Measurements from ENCODE around the gene KRT71. TPM values are rescaled to one million over a fixed set of nuclear protein-coding genes. Genes with fewer than 3 reads are reported as not detected.
A peak's percentile ranks its signal among the peaks of the same experiment; 100 is the strongest.

Gene KRT71
- total and polyA plus RNA-seq, 4 donors = 0.06 to 0.35 (median 0.33) TPM; not detected in 1

DNA sequence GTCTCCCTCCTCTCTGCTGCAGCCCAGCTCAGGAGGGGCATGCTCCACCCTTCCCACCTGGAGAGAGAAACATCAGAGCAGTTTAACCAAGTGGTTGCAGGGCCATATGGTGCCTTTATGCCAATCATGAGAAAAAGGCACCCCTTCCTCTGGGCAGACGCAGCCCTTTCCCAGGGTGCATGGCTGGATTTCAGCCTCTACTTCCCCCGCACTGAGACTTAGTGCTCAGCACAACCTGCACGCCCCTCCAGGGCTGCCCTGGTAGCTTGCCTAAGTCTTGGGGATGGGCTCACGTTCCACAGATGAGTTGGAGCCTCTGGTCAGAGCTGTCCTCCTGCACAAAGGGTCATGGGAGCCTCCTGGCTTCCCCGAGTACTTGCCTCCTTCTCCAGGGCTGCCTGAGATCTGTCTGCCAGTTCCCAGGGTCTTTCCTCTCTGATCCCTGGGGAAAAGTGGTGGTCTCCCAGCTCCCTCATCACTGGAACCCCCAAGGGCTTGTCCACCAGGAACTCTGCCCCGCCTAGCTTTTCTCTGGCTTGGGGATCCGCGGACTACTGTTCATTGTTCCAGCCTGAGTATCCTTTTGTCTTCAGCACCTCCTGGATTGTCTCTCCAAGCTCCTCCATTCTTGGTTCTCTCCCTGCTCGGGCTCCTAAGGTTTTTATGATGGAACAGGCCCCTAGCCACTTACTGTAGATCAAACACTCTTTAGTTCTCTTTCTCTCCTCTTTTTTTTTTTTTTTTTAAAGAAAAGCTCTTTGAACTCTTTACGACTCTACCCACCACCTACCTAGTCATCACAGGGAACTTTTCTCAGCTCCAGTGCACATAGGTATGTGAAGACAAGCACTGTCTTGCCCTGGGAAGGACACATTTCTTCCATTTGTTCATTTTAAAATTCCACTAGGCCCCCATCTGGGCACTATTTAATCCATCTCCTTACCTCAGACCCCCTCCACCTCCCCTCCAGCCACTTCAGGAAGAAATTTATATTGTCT, 26.8 kb upstream of the KRT71 start:
- WGBS (ENCODE audit: insufficient coverage) = 71% methylated on average over 10 of the region's 10 CpGs
- Histone ChIP-seq H3K36me3 (ENCODE audit: control insufficient read depth, insufficient read depth, low read length) (no peaks in the 10 kb centered on the region), H3K4me3 (ENCODE audit: low read depth, low read length) (no peak overlapping the region), H3K9me3 (ENCODE audit: control insufficient read depth, insufficient read depth, low read length) (no peaks in the 10 kb centered on the region), H3K27me3 (ENCODE audit: control insufficient read depth, insufficient read depth, low read length) (no peaks in the 10 kb centered on the region), H3K4me1 (ENCODE audit: control insufficient read depth, insufficient read depth, low read length) (peaks cover 3% of the 10 kb centered on the region), H3K27ac (ENCODE audit: low read depth, low read length) (no peak overlapping the region)
- DNase-seq (ENCODE audit: low read depth in 4 of 6, low spot score in 6 of 6) = no peak

- WGBS (ENCODE audit: insufficient coverage) = 93% methylated on average over 2 of the region's 3 CpGs
- H3K4me1 ChIP-seq (ENCODE audit: control insufficient read depth, insufficient read depth, low read length) = peaks cover 3% of the 10 kb centered on the region
- no peaks in the 10 kb centered on the region for H3K9me3 ChIP-seq (ENCODE audit: control insufficient read depth, insufficient read depth, low read length)
- no peak overlapping the region for H3K27ac ChIP-seq (ENCODE audit: low read depth, low read length)
- no peak overlapping the region for H3K4me3 ChIP-seq (ENCODE audit: low read depth, low read length)
- no peak for DNase-seq (ENCODE audit: low read depth in 4 of 6, low spot score in 6 of 6)
- no peaks in the 10 kb centered on the region for H3K27me3 ChIP-seq (ENCODE audit: control insufficient read depth, insufficient read depth, low read length)
- no peaks in the 10 kb centered on the region for H3K36me3 ChIP-seq (ENCODE audit: control insufficient read depth, insufficient read depth, low read length)
These were observed 25.5 kb upstream of the KRT71 start for GRCh38 chr12:52578469-52578868.

GRCh38 chr12:52577316-52577715, 24.4 kb upstream of the KRT71 start:
- H3K27ac ChIP-seq (ENCODE audit: low read depth, low read length) = no peak overlapping the region
- WGBS (ENCODE audit: insufficient coverage) = 90% methylated on average over 7 of the region's 8 CpGs
- H3K27me3 ChIP-seq (ENCODE audit: control insufficient read depth, insufficient read depth, low read length) = no peaks in the 10 kb centered on the region
- H3K4me3 ChIP-seq (ENCODE audit: low read depth, low read length) = no peak overlapping the region
- H3K9me3 ChIP-seq (ENCODE audit: control insufficient read depth, insufficient read depth, low read length) = no peaks in the 10 kb centered on the region
- no peak for DNase-seq (ENCODE audit: low read depth in 4 of 6, low spot score in 6 of 6)
- H3K36me3 ChIP-seq (ENCODE audit: control insufficient read depth, insufficient read depth, low read length) = no peaks in the 10 kb centered on the region
- peaks cover 3% of the 10 kb centered on the region for H3K4me1 ChIP-seq (ENCODE audit: control insufficient read depth, insufficient read depth, low read length)

DNA sequence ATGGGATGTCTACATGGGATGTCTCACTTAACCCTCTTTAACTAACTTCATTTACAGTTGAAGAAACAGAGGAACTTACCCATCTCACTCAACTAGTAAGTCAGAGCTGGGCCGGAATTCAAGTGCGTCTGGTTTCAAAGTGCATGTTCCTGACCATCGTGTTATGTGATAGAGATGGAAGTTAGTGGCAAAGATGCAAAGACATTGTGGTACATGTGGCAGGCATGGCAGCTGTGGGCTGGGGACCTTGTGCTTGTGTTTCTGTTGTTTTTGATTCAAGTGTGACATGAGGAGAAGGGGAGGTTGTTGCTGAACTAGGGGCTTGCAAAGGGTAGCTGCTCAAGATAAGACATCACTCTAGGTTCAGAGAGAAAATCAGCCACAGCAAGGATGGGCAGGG, 23.0 kb upstream of the KRT71 start:
- Histone ChIP-seq H3K27me3 (ENCODE audit: control insufficient read depth, insufficient read depth, low read length) (no peaks in the 10 kb centered on the region), H3K9me3 (ENCODE audit: control insufficient read depth, insufficient read depth, low read length) (no peaks in the 10 kb centered on the region), H3K4me3 (ENCODE audit: low read depth, low read length) (no peak overlapping the region), H3K27ac (ENCODE audit: low read depth, low read length) (no peak overlapping the region), H3K4me1 (ENCODE audit: control insufficient read depth, insufficient read depth, low read length) (peaks cover 3% of the 10 kb centered on the region), H3K36me3 (ENCODE audit: control insufficient read depth, insufficient read depth, low read length) (no peaks in the 10 kb centered on the region)
- WGBS (ENCODE audit: insufficient coverage) = 75% methylated on average over 3 of the region's 3 CpGs
- DNase-seq (ENCODE audit: low read depth in 4 of 6, low spot score in 6 of 6) = no peak

GRCh38 chr12:52575256-52575655, 22.3 kb upstream of the KRT71 start:
- 93% methylated on average over 8 of the region's 9 CpGs for WGBS (ENCODE audit: insufficient coverage)
- H3K27me3 ChIP-seq (ENCODE audit: control insufficient read depth, insufficient read depth, low read length) = no peaks in the 10 kb centered on the region

GRCh38 chr12:52573743-52574142, 20.8 kb upstream of the KRT71 start, which contains the start of gene KRT74:
TSS of gene KRT74 (minus strand) at chr12:52573843. CDS start at chr12:52573777, 66 bp downstream.
- no peak within 1 kb of the TSS for H3K4me3 ChIP-seq (ENCODE audit: low read depth, low read length)
- no peak within 1 kb of the TSS for H3K27ac ChIP-seq (ENCODE audit: low read depth, low read length)
- no peaks in the 10 kb centered on the region for H3K4me1 ChIP-seq (ENCODE audit: control insufficient read depth, insufficient read depth, low read length)
- no peaks in the 10 kb centered on the region for H3K9me3 ChIP-seq (ENCODE audit: control insufficient read depth, insufficient read depth, low read length)
- no peaks in the 10 kb centered on the region for H3K27me3 ChIP-seq (ENCODE audit: control insufficient read depth, insufficient read depth, low read length)
- no peak for DNase-seq (ENCODE audit: low read depth in 4 of 6, low spot score in 6 of 6)
- WGBS (ENCODE audit: insufficient coverage) = no CpG with 5 or more reads among the region's 3 CpGs
- H3K36me3 ChIP-seq (ENCODE audit: control insufficient read depth, insufficient read depth, low read length) = no peaks in the 10 kb centered on the region

More at GRCh38 chr12:52575256-52575655, 22.3 kb upstream of the KRT71 start:
- no peak for DNase-seq (ENCODE audit: low read depth in 4 of 6, low spot score in 6 of 6)
- Histone ChIP-seq H3K4me1 (ENCODE audit: control insufficient read depth, insufficient read depth, low read length) (no peaks in the 10 kb centered on the region), H3K36me3 (ENCODE audit: control insufficient read depth, insufficient read depth, low read length) (no peaks in the 10 kb centered on the region), H3K27ac (ENCODE audit: low read depth, low read length) (no peak overlapping the region), H3K9me3 (ENCODE audit: control insufficient read depth, insufficient read depth, low read length) (no peaks in the 10 kb centered on the region), H3K4me3 (ENCODE audit: low read depth, low read length) (no peak overlapping the region)

GRCh38 chr12:52573306-52573705, 20.4 kb upstream of the KRT71 start:
- no peak overlapping the region for H3K27ac ChIP-seq (ENCODE audit: low read depth, low read length)
- no peak overlapping the region for H3K4me3 ChIP-seq (ENCODE audit: low read depth, low read length)
- no peaks in the 10 kb centered on the region for H3K36me3 ChIP-seq (ENCODE audit: control insufficient read depth, insufficient read depth, low read length)
- H3K4me1 ChIP-seq (ENCODE audit: control insufficient read depth, insufficient read depth, low read length) = no peaks in the 10 kb centered on the region
- H3K9me3 ChIP-seq (ENCODE audit: control insufficient read depth, insufficient read depth, low read length) = no peaks in the 10 kb centered on the region
- WGBS (ENCODE audit: insufficient coverage) = 78% methylated on average over 15 of the region's 15 CpGs
- H3K27me3 ChIP-seq (ENCODE audit: control insufficient read depth, insufficient read depth, low read length) = no peaks in the 10 kb centered on the region
- DNase-seq (ENCODE audit: low read depth in 4 of 6, low spot score in 6 of 6) = no peak

- H3K9me3 ChIP-seq (ENCODE audit: control insufficient read depth, insufficient read depth, low read length) = no peaks in the 10 kb centered on the region
- WGBS (ENCODE audit: insufficient coverage) = 92% methylated on average over 10 of the region's 10 CpGs
- no peak for DNase-seq (ENCODE audit: low read depth in 4 of 6, low spot score in 6 of 6)
- no peak overlapping the region for H3K4me3 ChIP-seq (ENCODE audit: low read depth, low read length)
- H3K27ac ChIP-seq (ENCODE audit: low read depth, low read length) = no peak overlapping the region
- H3K4me1 ChIP-seq (ENCODE audit: control insufficient read depth, insufficient read depth, low read length) = peaks cover 8% of the 10 kb centered on the region
- H3K27me3 ChIP-seq (ENCODE audit: control insufficient read depth, insufficient read depth, low read length) = no peaks in the 10 kb centered on the region
- no peaks in the 10 kb centered on the region for H3K36me3 ChIP-seq (ENCODE audit: control insufficient read depth, insufficient read depth, low read length)
These were observed 17.6 kb upstream of the KRT71 start for GRCh38 chr12:52570511-52570910.

DNA sequence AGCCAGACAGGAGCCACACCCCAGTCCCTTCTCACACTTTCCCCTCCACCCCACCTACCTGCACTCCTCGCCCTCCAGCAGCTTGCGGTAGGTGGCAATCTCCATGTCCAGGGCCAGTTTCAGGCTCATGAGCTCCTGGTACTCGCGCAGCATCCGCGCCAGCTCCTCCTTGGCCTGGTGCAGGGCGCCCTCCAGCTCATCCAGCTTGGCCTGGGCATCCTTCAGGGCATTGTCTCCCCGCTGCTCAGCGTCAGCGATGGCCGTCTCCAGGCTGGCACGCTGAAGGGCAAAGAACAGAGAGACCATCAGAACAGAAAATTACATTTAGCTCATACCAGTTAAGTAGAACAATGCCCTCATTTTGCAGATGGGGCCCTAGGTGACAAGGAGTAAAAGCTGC, 15.2 kb upstream of the KRT71 start:
- Histone ChIP-seq H3K4me3 (ENCODE audit: low read depth, low read length) (no peak overlapping the region), H3K9me3 (ENCODE audit: control insufficient read depth, insufficient read depth, low read length) (no peaks in the 10 kb centered on the region), H3K27me3 (ENCODE audit: control insufficient read depth, insufficient read depth, low read length) (no peaks in the 10 kb centered on the region), H3K27ac (ENCODE audit: low read depth, low read length) (no peak overlapping the region), H3K4me1 (ENCODE audit: control insufficient read depth, insufficient read depth, low read length) (peaks cover 8% of the 10 kb centered on the region), H3K36me3 (ENCODE audit: control insufficient read depth, insufficient read depth, low read length) (no peaks in the 10 kb centered on the region)
- no peak for DNase-seq (ENCODE audit: low read depth in 4 of 6, low spot score in 6 of 6)
- 91% methylated on average over 8 of the region's 12 CpGs for WGBS (ENCODE audit: insufficient coverage)

- H3K27ac ChIP-seq (ENCODE audit: low read depth, low read length) = no peak overlapping the region
- H3K27me3 ChIP-seq (ENCODE audit: control insufficient read depth, insufficient read depth, low read length) = peaks cover 4% of the 10 kb centered on the region
- WGBS (ENCODE audit: insufficient coverage) = 76% methylated on average over 5 of the region's 8 CpGs
- no peak overlapping the region for H3K4me3 ChIP-seq (ENCODE audit: low read depth, low read length)
- peak in 1 of 6 donors; percentile 26 for DNase-seq (ENCODE audit: low read depth in 4 of 6, low spot score in 6 of 6)
- H3K4me1 ChIP-seq (ENCODE audit: control insufficient read depth, insufficient read depth, low read length) = peaks cover 8% of the 10 kb centered on the region
- no peaks in the 10 kb centered on the region for H3K36me3 ChIP-seq (ENCODE audit: control insufficient read depth, insufficient read depth, low read length)
- no peaks in the 10 kb centered on the region for H3K9me3 ChIP-seq (ENCODE audit: control insufficient read depth, insufficient read depth, low read length)
These were observed 13.9 kb upstream of the KRT71 start for GRCh38 chr12:52566847-52567291.

Data from spinal cord (tissue), 10 donors.